Hindlimb muscle (tissue), 1 donor: Measurements from ENCODE around the gene CHRM4. TPM values are rescaled to one million over a fixed set of nuclear protein-coding genes. Genes with fewer than 3 reads are reported as not detected.

Experiments used
- DNase-seq: peaks from one replicate; pipeline ENCODE4 v3.0.0-alpha.2; 2013
- polyA plus RNA-seq: library from polyadenylated mRNA; unstranded; fragments of 120-200 nt; gene quantifications from one replicate; pipeline ENCODE4 v1.2.1, GENCODE V29; 2013; ENCODE audit not compliant: insufficient read length

The CHRM4 gene
- polyA plus RNA-seq, 1 donor: not detected

DNA sequence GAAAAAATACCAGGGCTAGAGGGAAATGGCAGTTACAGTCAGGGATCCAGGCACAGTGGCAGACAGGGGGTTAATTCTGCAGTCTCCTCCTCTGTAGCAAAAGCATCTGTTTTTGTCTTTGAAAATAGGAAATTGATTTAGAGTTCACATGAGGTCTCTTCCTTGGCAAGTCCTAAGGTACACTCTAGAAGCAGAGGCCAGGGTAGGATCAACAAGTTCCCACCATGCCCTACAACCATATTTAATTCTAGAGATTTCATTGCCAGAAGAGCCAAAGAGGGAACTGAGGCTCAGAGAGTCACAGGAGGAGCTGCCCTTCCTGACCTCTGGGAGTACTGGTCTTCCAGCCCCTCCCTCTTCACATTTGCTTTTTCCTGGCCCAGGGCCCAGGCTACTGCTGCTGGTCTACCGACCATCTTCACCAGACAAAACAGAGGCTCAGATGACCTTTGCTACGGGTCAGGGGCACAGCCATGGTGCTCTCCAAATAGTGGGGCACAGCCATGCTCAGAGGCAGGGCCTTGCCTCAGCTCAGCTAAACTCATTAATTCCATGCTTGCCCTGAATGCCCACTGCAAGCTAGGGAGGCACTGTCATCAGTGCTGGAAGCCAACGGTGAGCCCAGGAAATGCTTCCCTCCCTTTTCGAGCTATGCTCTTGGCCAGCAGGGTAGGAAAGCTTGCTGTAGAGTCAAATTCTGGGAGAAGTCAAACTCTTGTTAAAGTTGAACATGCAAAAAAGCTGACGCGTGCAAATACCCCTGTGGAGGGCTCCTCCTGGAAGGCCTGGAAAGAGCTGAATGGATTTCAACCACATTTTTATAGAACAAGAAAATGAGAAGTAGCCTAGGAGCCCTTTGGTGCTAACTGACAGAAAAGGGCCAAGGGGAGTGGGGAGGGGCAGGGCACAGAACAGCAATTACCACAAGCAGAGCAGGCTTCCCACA is 11.7 kb upstream of the CHRM4 start:
- no peak for DNase-seq

DNA sequence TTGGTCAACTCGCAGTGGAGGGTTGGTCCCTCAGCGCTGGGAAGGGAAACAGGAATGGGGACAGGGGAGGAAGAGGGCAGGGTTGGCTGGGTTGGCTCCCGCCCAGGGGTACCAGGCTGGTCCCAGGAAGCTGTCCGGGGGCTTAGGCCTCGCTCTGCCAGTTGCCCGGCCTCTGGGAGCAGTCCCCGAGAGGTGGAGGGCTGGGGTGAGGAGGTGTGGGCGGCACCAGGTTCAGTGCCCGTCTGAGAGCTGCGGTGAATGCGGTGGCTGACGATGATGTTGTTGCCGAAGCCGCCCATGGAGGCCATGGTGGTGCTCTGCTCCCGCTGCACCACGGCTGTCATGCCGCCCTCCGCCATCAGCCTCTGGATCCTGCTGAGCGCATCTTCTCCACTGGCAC is 6.0 kb upstream of the CHRM4 start:
- no peak for DNase-seq

DNA sequence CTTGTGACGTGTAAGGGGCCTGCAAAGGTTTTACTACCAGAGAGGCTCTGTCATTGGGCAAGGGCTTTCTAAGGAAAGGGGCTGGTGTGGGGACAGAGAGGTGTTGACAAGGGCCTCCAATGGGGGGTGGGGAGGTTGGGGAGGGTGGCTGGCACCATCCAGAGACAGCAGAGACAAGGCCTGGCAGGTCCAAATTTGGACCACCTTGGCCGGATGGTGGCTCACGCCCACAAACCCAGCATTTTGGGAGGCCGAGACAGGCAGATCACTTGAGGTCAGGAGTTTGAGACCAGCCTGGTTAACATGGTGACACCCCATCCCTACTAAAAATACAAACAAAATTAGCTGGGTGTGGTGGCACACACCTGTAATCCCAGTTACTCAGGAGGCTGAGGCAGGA is 2.2 kb upstream of the CHRM4 start:
- no peak for DNase-seq

DNA sequence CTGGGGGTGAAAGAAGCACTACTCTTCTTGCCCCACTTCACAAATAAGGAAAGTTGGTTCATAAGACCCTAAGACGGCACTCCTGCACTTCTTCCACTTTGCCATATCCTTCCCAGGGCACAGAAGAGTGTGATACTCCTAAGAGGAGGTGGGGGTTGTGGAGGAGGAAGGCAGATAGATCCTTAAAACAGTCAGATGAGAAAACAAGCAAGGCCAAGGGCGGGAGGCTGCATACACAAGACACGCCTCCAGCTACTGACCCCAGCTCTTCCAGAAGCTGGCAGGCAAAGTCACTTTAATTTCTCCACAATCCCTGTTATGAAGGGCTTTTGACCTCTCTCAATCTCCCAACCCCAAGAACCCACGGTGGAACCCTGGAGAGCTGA is 1.6 kb upstream of the CHRM4 start:
- no peak for DNase-seq

DNA sequence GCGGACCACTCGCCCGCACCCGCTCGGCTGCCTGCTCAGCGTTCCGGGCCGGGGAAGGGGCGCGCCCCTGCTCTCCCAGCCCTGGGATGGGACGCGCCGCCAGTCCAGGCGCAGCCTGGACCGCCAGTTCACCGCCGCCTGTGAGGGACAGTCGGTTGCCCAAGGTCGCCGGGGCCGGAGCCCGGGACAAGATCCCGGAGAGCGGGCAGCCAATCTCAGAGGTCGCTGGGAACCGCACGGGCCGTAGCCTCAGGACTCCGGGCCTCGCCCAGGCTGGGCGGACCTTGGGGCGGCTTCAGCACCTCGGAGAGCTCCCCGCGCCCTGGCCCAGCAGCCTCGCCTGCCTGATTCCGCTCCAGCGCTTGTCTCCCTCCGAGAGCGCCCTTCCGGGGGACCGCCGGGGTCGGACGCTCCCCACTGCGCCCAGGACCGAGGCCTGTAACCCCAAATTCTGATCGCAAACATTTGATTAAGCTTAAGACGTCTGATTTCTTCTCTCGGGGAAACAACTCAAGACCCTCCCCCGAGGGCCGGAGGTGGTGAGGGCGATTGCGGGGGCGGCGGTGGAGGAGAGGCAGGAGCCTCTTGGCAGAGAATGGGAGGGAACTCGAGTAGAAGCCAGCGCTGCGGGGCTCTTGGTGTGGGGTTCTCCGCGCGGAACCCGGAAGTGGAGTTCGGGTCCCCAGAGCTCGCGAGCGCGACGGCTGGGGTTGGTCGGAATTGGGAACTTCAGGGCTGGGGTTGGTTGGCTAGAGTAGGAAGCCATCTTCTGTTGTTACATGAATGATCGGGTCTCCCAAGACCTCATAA is 1.1 kb upstream of the CHRM4 start:
- peak; percentile 90 for DNase-seq

DNA sequence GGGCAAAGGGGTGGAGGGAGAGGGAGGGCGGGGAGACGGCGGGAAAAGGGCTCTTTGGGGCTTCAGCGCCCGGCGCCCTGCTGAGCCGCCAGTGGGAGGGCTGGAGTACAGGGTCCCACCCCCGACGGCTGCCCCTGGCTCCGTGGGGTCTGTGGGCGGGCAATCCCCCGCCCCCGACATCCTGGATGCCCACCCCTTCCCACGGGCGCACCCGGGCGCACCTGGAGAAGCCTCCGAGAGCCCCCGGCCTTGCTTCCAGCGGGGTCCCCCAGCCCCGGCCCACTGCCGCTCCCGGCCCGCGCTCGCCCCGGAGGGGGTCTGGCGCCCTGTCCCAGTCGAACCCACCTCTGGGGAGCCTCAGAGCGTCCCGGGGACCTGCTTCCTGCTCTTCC is 394 bp downstream of the CHRM4 start:
- no peak for DNase-seq

DNA sequence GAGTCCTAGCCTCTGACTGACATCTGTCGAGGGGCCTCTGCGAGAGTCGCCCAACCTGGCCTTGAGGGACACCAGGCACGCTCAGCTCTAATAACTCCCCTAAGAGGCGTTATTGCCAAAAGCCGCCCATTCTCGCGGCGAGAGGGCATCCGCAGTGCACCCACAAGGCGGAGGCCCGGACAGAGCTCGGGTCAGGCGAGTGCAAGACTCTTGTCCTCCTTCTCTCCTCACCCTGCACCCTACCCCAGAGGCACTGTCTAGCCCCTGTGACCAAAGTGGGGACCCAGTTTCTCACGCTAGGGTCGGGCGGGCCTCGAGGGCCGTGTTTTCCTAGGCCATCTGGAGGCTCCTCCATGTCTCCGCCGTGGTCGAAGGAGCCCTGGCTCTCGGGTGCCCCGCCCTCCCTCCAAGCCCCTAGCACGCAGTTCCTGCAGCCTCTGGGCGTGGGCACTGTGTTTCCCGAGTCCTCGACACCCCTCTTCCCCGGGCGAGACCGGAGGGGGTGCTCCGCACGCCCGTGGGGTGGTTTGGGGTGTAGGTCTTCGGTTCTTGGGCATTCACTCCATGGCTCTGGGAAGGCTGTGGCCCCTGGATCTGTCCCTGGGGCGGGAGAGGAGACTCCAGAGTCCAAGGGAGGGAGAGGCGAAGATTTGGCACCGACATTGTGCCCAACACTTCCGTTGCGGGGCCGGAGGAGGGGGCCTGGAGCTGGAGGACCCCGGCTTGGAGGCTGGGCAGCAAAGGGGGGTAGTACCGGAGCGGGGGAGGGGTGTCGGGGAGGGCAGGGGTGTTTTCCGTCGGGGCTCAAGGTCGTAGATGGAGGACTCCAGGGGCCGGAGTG is 1.0 kb downstream of the CHRM4 start:
- no peak for DNase-seq

DNA sequence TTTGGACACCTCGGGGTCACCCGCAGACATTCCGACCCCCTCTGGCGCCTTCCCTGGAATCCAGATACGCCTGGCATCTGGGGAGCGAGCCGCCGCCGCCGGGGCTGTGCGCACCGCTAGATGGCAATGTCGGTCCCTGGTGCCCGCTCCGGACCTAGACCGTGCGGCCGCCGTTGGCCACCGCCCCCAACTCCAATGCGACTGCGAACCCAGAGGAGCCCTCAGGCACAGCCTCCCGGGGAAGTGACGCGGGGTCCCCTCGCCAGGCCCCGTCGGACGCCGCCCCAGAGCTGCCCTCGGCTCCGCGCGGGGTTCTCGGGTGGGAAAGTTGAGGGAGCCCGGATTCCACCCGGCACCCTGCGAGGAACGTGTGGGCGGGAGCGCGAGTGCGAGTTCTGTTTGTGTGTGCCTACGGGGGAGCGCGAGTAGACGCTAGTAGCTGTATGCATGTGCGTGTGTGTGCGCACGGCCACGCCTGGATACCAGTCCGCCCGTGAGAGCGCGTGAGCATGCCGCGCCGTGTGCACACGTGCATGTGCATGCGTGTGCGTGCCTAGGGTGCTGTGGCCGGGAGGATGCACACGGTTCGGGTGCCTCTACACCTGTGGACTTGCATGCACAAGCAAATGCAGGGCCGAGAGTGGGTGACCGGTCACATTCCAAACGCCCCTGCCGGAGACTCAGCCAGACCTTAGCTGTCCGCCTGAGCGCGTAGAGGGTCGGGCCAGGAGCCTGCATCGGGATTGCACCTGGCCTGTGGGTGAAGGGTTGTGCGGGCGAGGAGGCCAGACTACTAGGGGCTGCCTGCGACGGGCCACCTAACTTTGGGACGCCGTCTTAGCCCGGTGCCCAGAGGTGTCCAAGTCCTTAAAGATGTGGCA is 1.9 kb downstream of the CHRM4 start:
- peak; percentile 54 for DNase-seq

DNA sequence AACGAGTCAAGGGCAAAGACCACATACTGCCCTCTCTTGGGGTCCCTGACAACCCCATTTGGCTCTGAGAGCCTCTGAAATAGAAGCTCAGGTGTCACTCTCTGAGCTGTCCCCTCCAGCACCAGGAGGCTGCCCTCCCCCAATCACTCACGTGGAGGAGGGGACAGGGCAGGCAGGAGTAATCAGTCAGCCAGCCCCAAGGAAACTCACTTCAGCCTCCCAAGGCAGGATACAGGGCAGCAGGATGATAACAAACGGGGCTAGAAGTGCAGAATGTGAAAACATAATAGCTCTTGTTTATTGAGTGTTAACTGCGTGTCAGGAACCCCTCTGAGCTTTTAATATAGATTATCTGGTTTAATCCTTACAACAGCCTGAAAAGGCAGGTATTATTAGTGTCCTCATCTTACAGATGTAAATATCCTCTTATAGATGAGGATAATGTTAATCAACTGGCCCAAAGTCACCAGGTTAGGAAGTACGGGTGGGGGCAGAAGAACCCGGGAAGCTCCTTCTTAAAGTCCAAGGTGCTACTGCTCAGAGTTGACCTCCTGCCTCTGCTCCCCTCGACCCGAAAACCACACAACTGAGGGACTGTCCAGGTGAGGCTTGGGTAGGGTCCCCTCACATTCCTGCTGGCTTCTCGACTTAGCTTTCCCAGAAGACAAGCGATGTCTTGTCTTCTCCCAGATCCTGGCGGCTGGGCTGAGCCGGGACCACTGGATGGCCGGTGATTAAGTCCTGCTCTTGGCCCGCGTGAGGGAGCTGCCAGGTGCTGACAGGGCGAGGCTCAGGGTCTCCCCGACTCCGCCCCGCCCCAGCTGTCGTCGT is 2.7 kb downstream of the CHRM4 start:
- DNase-seq: no peak

DNA sequence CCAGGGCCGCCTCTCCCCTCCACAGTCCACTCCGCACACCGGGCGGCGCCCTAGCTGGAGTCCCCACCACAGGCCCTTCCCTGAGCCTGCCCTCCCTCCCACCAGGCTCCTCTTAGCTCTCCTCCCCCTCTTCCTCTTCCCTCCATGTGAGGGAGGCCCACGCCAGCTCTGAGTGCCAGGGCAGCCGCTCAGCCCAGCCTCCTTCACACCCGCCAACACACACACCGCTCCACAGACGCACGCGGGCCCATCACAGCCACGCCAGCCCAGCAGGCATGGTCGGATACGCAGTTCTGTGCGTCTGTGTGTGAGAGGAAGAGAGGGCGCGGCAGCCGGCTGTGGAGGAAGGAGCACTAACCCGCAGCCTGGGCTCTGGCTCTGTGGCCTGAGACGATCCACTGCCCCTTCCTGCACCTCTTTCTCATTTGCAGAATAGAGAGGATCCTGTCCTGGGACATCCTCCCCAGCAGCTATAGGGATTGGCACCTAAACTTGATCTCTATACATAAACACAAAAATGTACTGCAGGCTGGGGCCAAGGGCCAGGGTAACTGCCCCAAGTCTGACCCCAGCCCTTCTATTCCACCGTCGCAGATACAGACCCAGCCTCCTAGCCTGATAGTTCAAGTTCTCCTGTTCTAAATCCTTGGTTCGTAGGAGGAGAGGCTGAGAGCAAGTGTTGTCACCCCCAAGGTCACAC is 3.5 kb downstream of the CHRM4 start:
- no peak for DNase-seq

DNA sequence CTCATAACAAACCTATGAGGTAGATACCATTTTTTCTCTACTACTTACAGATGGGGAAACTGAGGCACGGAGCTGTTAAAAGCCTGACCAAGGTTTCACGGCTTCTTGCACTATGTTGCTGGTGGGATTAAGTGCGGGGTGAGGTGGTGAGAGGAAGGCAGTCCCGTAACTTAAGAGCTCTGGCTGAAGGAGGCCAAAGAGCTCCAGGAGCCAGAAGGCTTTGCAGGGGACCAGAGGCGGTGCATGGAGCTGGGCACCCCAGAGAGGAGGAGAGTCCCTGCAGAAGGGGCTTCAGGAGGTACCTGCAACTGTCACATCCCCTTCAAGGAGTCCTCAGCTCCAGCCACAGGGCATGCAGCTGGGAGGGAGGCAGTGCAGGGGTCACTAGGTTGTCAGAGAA is 4.1 kb downstream of the CHRM4 start:
- no peak for DNase-seq

DNA sequence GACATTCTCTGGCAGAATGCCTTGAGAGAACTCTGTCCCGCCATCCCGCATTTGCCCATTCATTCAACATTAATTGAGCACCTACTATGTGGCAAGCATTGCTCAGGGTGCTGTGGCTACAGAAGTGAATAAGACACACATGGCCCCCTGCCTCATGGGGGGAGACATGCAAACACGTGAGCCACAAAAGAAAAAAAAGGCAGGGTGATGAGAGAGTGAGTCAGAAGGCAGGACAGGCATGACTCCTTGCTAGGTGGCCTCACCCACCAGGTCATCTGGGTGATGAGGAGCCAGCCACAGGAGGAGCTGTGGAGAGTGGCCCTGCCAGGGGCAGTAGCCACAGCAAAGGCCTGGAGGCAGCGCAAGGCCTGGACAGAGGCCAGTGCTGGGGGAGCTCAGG is 4.9 kb downstream of the CHRM4 start:
- no peak for DNase-seq

DNA sequence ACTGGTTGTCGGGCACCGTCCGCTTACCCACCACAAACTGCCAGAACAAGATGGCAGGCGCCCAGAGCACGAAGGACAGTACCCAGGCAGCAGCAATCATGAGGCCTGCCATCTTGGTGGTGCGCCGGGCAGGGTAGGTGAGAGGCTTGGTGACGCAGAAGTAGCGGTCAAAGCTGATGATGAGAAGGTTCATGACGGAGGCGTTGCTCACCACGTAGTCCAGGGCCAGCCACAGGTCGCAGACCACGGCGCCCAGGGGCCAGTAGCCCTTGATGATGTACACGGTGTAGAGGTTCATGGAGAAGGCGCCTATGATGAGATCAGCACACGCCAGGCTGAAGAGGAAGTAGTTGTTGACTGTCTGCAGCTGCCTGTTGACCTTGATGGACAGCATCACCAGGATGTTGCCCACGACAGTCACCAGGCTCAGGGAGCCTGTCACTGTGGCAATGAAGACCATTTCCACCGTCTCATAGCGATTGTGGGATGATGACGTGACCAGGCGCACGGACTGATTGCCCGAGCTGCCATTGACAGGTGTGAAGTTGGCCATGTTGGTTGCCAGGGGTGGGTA is 5.5 kb downstream of the CHRM4 start:
- no peak for DNase-seq

DNA sequence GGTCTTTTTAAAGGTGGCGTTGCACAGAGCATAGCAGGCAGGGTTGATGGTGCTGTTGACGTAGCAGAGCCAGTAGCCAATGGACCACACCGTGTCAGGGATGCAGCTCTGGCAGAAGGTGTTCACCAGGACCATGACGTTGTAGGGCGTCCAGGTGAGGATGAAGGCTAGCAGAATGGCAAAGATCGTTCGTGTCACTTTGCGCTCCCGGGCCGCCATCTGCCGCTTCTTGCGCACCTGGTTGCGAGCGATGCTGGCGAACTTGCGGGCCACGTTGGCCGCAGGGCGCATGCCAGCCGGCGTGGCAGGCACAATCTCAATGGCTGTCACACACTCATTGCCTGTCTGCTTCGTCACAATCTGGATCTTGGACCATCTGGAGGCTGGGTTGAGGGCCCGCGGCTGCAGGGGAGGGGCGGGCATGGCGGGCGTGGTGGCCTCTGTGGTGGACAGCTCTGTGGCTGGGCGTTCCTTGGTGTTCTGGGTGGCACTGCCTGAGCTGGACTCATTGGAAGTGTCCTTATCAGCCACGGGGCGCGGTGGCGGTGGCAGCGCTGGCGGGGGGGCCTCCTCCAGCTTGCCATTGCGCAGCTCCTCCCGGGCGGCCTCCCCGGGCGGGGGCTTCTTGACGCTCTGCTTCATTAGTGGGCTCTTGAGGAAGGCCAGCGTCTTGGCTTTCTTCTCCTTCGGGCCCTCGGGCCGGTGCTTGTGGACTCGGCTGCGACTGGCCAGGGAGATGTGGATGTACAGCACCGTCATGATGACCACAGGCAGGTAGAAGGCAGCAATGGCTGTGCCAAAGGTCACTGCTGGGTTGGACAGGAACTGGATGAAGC is 6.2 kb downstream of the CHRM4 start:
- DNase-seq: no peak

DNA sequence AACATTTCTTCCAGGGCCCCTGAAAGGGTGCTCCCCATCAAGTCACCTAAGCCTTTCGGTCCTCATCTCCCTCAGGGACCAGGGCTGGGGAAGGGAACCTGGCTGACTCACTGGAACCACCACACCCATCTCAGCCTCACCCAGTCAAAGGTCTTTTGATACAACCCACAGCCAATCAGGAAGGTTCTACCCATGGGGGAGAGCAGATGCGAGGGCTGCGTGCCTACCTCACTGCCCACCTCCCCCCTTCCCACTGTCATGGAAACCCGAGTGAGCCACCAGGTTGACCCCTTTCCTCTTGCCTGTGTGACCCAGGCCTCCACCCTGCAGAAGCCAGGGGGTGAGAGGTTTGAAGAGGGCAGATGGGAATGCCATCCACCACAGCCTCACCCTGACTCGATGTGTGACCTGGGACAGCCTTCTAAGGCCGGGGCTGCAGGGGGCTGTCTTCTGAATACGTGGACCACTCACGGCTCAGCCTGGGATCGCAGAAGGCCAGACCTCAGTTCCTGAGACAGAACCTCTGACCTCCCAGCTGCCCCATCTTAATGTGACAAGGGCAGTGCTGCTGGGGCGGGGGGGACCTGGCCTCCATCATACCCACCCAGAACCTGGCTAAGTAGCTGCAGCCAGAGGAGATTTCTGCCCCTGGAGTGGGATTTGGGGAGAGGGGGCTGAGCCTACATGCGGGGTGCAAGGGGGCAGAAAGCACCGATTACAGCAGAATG is 7.4 kb downstream of the CHRM4 start:
- DNase-seq: no peak

DNA sequence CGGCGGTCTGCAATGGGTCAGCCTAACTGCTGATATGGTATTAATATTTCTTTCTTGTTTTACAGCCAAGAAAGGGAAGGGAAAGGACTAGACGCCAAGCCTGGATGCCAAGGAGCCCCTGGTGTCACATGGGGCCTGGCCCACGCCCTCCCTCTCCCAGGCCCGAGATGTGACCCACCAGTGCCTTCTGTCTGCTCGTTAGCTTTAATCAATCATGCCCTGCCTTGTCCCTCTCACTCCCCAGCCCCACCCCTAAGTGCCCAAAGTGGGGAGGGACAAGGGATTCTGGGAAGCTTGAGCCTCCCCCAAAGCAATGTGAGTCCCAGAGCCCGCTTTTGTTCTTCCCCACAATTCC is 8.2 kb downstream of the CHRM4 start:
- DNase-seq: no peak

DNA sequence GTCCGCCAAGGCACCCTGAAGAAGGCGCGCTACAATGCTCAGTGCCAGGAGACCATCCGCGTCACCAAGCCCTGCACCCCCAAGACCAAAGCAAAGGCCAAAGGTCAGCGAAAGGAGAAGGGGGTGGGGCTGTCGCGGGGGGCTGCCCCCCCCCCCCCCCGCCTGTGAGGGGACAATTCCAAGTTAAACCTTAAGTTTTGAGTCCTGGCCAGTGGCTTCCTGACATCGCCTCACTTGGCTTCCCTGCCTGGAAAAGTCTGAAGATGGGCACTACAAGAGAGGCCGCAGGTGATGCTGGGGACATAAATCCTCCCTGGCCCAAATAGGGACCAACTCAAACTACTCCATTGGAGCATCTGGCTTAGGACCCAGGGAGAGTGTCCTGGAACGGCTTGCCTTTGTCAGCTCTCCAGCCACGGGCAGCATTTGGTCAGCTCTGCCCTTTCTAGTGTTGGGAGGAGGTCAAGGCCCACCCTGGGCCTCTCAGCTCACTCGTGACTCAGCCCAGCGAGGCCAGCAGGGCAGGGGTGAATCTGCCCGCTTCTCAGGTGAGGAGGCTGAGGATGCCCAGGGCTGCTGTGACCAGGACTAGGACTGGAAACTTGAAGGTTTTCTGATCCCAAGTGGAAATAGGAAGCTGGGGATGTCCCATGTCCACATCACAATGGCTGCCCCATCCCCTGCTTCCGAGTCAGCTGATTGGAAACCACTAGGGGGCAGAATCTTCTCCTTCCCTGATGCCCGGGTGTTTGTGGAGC is 8.8 kb downstream of the CHRM4 start:
- DNase-seq: no peak
